GM12878 (cell line): ENCODE results near the gene PPP1R12B. TPM values are rescaled to one million over a fixed set of nuclear protein-coding genes. Genes with fewer than 3 reads are reported as not detected.

Experiments used
- ATAC-seq: fragments of 200-7000 bp; cut with Tn5 transposase; 3 replicates; pipeline ENCODE4 v1.9.1; 2020; ENCODE audit warnings: mild to moderate bottlenecking, moderate library complexity
- BruUV-seq: library from RNA; stranded (reverse); fragments of 400-500 nt; replicated peaks from 2 replicates; lab custom pipeline; 2021; lab: Mats Ljungman, UMichigan
- CTCF ChIA-PET: fragments of 300-600 bp; sonication (Branson Sonifier 250); formaldehyde crosslinking; extraction: SDS; loops from one replicate; lab custom pipeline; 2021; ENCODE audit warnings: inconsistent platforms; lab: Yijun Ruan, JAX
- POLR2A ChIA-PET: fragments of 350-600 bp; formaldehyde crosslinking; extraction: SDS; loops from one replicate; lab custom pipeline; 2021; ENCODE audit warnings: inconsistent platforms; lab: Charles Lee
- RAD21 ChIA-PET: fragments of 300-600 bp; sonication (Branson Sonifier 250); formaldehyde crosslinking; loops from one replicate; lab custom pipeline; 2023; ENCODE audit warnings: antibody characterized with exemption; ENCODE audit not compliant: unreplicated experiment; lab: Charles Lee
- SMC1A ChIA-PET: fragments of 300-600 bp; sonication (Branson Sonifier 250); formaldehyde crosslinking; loops from one replicate; lab custom pipeline; 2023; ENCODE audit not compliant: unreplicated experiment, uncharacterized antibody; lab: Charles Lee
- DNase-seq: peaks from one replicate; pipeline ENCODE4 v3.0.0-alpha.2; 2011; ENCODE audit warnings: low read depth, low spot score
- FAIRE-seq: peaks from 3 replicates; lab custom pipeline; 2011; peaks lifted over from hg19 to GRCh38; lab: Jason Lieb, UNC
- H2AFZ ChIP-seq: 2 replicates; pipeline ENCODE4 v1.6.0; 2011; ENCODE audit warnings: low read depth, low read length, control low read depth; ENCODE audit not compliant: control insufficient read depth
- H3K27ac ChIP-seq: 2 replicates; pipeline ENCODE4 v1.5.1; 2011; ENCODE audit warnings: control low read depth; ENCODE audit not compliant: control insufficient read depth, insufficient read depth
- H3K27me3 ChIP-seq, 2 experiments: replicated peaks in 1 of 2; 2 replicates each; pipeline versions ENCODE4 v1.6.0 to v1.6.1; 2011; ENCODE audit warnings: low read length in 1 of 2; ENCODE audit not compliant: control insufficient read depth in 2 of 2, insufficient read depth in 2 of 2
- H3K36me3 ChIP-seq, 2 experiments: 2 replicates each; pipeline ENCODE4 v1.5.1; 2011; ENCODE audit warnings: low read length in 1 of 2; ENCODE audit not compliant: control insufficient read depth in 2 of 2, insufficient read depth in 2 of 2
- H3K4me1 ChIP-seq: 2 replicates; pipeline ENCODE4 v1.6.1; 2011; ENCODE audit warnings: mild to moderate bottlenecking, low read length, moderate library complexity, mixed read lengths; ENCODE audit not compliant: control insufficient read depth, insufficient read depth
- H3K4me2 ChIP-seq: 2 replicates; pipeline ENCODE4 v1.6.0; 2011; ENCODE audit warnings: control low read depth; ENCODE audit not compliant: control insufficient read depth, insufficient read depth
- H3K4me3 ChIP-seq: fragments of 200-600 bp; sonication (generic); 2 replicates; pipeline ENCODE4 v1.5.1; 2016
- H3K79me2 ChIP-seq: 2 replicates; pipeline ENCODE4 v1.6.0; 2011; ENCODE audit warnings: low read length; ENCODE audit not compliant: control insufficient read depth, insufficient read depth
- H3K9ac ChIP-seq: 2 replicates; pipeline ENCODE4 v1.8.0; 2011; ENCODE audit warnings: low read length, control low read depth, mixed read lengths; ENCODE audit not compliant: control insufficient read depth, insufficient read depth
- H3K9me3 ChIP-seq: replicated peaks from 3 replicates; pipeline ENCODE4 v1.5.1; 2011; ENCODE audit warnings: mild to moderate bottlenecking, low read length; ENCODE audit not compliant: control insufficient read depth, insufficient read depth
- H4K20me1 ChIP-seq: 2 replicates; pipeline ENCODE4 v1.6.0; 2011; ENCODE audit not compliant: control insufficient read depth, insufficient read depth
- ATF3 ChIP-seq: IDR thresholded peaks from 2 replicates; pipeline ENCODE4 v1.6.1; 2011; ENCODE audit warnings: low read depth, mild to moderate bottlenecking, low read length, moderate library complexity, borderline replicate concordance; ENCODE audit errors: extremely low read depth
- CBFB ChIP-seq: IDR thresholded peaks from 2 replicates; pipeline ENCODE4 v1.6.1; 2016; ENCODE audit warnings: antibody characterized with exemption, low read depth
- CTCF ChIP-seq, 3 experiments: IDR thresholded peaks in 2 of 3; conservative IDR thresholded peaks in 1 of 3; 2 replicates each; pipeline ENCODE4 v1.5.1; 2011; ENCODE audit warnings: low read depth in 3 of 3, low read length in 3 of 3, mild to moderate bottlenecking in 3 of 3, control low read depth in 2 of 3, moderate library complexity in 2 of 3, inconsistent platforms in 1 of 3, mixed read lengths in 1 of 3; ENCODE audit not compliant: control insufficient read depth in 2 of 3, insufficient read depth in 1 of 3; ENCODE audit errors: extremely low read depth in 1 of 3
- CUX1 ChIP-seq: IDR thresholded peaks from 2 replicates; pipeline ENCODE4 v1.6.1; 2012; ENCODE audit warnings: improper control_type of control experiment, low read depth, low read length; ENCODE audit not compliant: insufficient replicate concordance
- E2F8 ChIP-seq: fragments of 450-650 bp; IDR thresholded peaks from 2 replicates; pipeline ENCODE4 v1.6.1; 2018; ENCODE audit warnings: mild to moderate bottlenecking, low read depth, moderate library complexity; ENCODE audit not compliant: partially characterized antibody
- NR2C2 ChIP-seq: IDR thresholded peaks from 2 replicates; pipeline ENCODE4 v1.6.1; 2011; ENCODE audit warnings: borderline replicate concordance, low read depth; ENCODE audit not compliant: control insufficient read depth, insufficient read length
- RB1 ChIP-seq: fragments of 450-650 bp; formaldehyde crosslinking; IDR thresholded peaks from 2 replicates; pipeline ENCODE4 v1.6.1; 2017; ENCODE audit warnings: mild to moderate bottlenecking, borderline replicate concordance
- RELA ChIP-seq: fragments of 450-650 bp; IDR thresholded peaks from 2 replicates; pipeline ENCODE4 v1.8.0; 2014; ENCODE audit warnings: borderline replicate concordance; ENCODE audit not compliant: partially characterized antibody
- STAT3 ChIP-seq: IDR thresholded peaks from 2 replicates; pipeline ENCODE4 v1.6.1; 2011; ENCODE audit warnings: low read depth, low read length, improper control_type of control experiment
- in situ Hi-C: fragments of 300-500 bp; cut with MboI; formaldehyde crosslinking; loops from 9 replicates; pipeline ENCODE4 v1.14.3; 2018; ENCODE audit warnings: mixed read lengths
- intact Hi-C: fragments of 100-400 bp; cut with micrococcal nuclease; formaldehyde crosslinking; loops from one replicate; pipeline ENCODE4 v1.14.2; 2022; ENCODE audit not compliant: unreplicated experiment
- polyA plus RNA-seq, 11 experiments: library from polyadenylated mRNA; depleted of rRNA in 4 of 11; unstranded in 6 of 11; stranded (reverse) in 5 of 11; fragments of >200 nt; fragmentation: Nextera tagmentation in 4 of 11; fragmentation: Illumina TruSeq in 1 of 11; extraction: Ambion mirVana in 4 of 11; extraction: Trizol in 1 of 11; gene quantifications; 1 replicate in 1 of 11; 2 replicates in 10 of 11; pipeline versions ENCODE4 v1.2.1 to v1.2.3, GENCODE V29; 2011 to 2016; ENCODE audit warnings: inconsistent platforms in 2 of 11, missing spikeins in 2 of 11, low read depth in 1 of 11
- total RNA-seq, 4 experiments: library from RNA; depleted of rRNA in 3 of 4; stranded (reverse); fragments of >200 nt in 3 of 4; fragmentation: Illumina TruSeq in 1 of 4; extraction: Trizol in 1 of 4; gene quantifications; 2 replicates each; pipeline versions ENCODE4 v1.2.1 to v1.2.3, GENCODE V29; 2013 to 2021

Gene PPP1R12B
- total and polyA plus RNA-seq, 10 of the 15 experiments (the other 5 are each of a cell fraction or from before 2014, with no cell fraction given), result 0.29 to 9.4 (median 4.7) TPM

- no peak for TF ChIP-seq CTCF (IDR thresholded peaks at IDR 0.05 in 2 of 3, conservative IDR thresholded peaks at IDR 0.05 in 1 of 3; ENCODE audit: control insufficient read depth in 2 of 3, extremely low read depth in 1 of 3, insufficient read depth in 1 of 3, low read depth in 3 of 3, low read length in 3 of 3)
- TF ChIP-seq RELA, result no peak
- TF ChIP-seq CBFB, result no peak
Observed at GRCh38 chr1:202584707-202585589, 236.4 kb downstream of the PPP1R12B start (continued).

GRCh38 chr1:202585590-202585933 is 237.1 kb downstream of the PPP1R12B start:
- in situ Hi-C loops, result no loop called here
- RAD21 ChIA-PET, result interaction anchor here (0.9 to 2.3 kb wide), 3 partner anchors 14 to 66 kb away, joined by 3 to 16 read pairs (median 4); no protein-coding TSS in a partner anchor
- no peak for ATAC-seq
- SMC1A ChIA-PET, result interaction anchor here (1.0 to 6.6 kb wide), 6 partner anchors 8 to 128 kb away, joined by 3 to 50 read pairs (median 3); no protein-coding TSS in a partner anchor
- H3K27ac ChIP-seq, result no peak overlapping the region
- BruUV-seq, result no TSS peak
- no peak overlapping the region for H3K4me2 ChIP-seq
- H3K27me3 ChIP-seq, result no peaks in the 10 kb centered on the region
- no peak overlapping the region for H3K9ac ChIP-seq
- H3K9me3 ChIP-seq, result no peaks in the 10 kb centered on the region
- DNase-seq, result no peak
- H3K4me1 ChIP-seq, result peaks cover 10% of the 10 kb centered on the region
- 0 out of 2 replicates have a peak, but pooled peaks cover 4% of the 10 kb centered on the region for H4K20me1 ChIP-seq
- POLR2A ChIA-PET, result interaction anchor here (1.0 kb wide), 1 partner anchor 40 kb away, joined by 3 read pairs; no protein-coding TSS in a partner anchor
- CTCF ChIA-PET, result interaction anchor here (0.8 to 4.3 kb wide), 10 partner anchors 12 to 241 kb away, joined by 3 to 33 read pairs (median 4); no protein-coding TSS in a partner anchor
- intact Hi-C loops, result no loop called here
- no peaks in the 10 kb centered on the region for H3K79me2 ChIP-seq
- FAIRE-seq, result no peak
- H3K4me3 ChIP-seq, result no peak overlapping the region
- H3K36me3 ChIP-seq, result no peaks in the 10 kb centered on the region
- no peak overlapping the region for H2AFZ ChIP-seq
- no peak for TF ChIP-seq NR2C2
- no peak for TF ChIP-seq E2F8
- no peak for TF ChIP-seq CUX1
- TF ChIP-seq RB1, result no peak
- TF ChIP-seq STAT3, result no peak
- no peak for TF ChIP-seq ATF3
